ENCODE results near the gene QRFP. TPM values are rescaled to one million over a fixed set of nuclear protein-coding genes. Genes with fewer than 3 reads are reported as not detected.

Gene QRFP
- total and polyA plus RNA-seq, 4 experiments from 2014 or later: not detected

- Mint-ChIP-seq H3K27ac (no peak overlapping the region), H3K9me3 (no peaks in the 10 kb centered on the region), H3K4me1 (peaks cover 0 to 4% (median 0%) of the 10 kb centered on the region in 4 donors), H3K36me3 (no peaks in the 10 kb centered on the region), H3K4me3 (no peak overlapping the region), H3K27me3 (peaks cover 1 to 2% of the 10 kb centered on the region in 2 donors)
- Histone ChIP-seq H3K4me3 (ENCODE audit: low read length in 2 of 2) (no peak overlapping the region), H3K36me3 (ENCODE audit: insufficient read depth, low read length) (no peaks in the 10 kb centered on the region), H3K27me3 (ENCODE audit: insufficient read depth, low read length) (peaks cover 3% of the 10 kb centered on the region), H3K4me1 (ENCODE audit: insufficient read depth, low read length) (no peaks in the 10 kb centered on the region), H3K9me3 (ENCODE audit: control insufficient read depth in 1 of 2, low read length in 2 of 2) (no peaks in the 10 kb centered on the region), H3K27ac (ENCODE audit: low read depth, low read length) (no peak overlapping the region)
- ChIA-PET CTCF (ENCODE audit: partially characterized antibody) (interaction anchor here (0.7 to 0.9 kb wide), 2 partner anchors 26 to 207 kb away, joined by 3 read pairs; no protein-coding TSS in a partner anchor), POLR2A (ENCODE audit: partially characterized antibody) (no interaction called here)
- intact Hi-C loops (cut with micrococcal nuclease): no loop called here
- DNase-seq: peak in 1 of 5 donors; percentile 24
Observed at GRCh38 chr9:130908146-130908877, 11.7 kb upstream of the QRFP start.

DNA sequence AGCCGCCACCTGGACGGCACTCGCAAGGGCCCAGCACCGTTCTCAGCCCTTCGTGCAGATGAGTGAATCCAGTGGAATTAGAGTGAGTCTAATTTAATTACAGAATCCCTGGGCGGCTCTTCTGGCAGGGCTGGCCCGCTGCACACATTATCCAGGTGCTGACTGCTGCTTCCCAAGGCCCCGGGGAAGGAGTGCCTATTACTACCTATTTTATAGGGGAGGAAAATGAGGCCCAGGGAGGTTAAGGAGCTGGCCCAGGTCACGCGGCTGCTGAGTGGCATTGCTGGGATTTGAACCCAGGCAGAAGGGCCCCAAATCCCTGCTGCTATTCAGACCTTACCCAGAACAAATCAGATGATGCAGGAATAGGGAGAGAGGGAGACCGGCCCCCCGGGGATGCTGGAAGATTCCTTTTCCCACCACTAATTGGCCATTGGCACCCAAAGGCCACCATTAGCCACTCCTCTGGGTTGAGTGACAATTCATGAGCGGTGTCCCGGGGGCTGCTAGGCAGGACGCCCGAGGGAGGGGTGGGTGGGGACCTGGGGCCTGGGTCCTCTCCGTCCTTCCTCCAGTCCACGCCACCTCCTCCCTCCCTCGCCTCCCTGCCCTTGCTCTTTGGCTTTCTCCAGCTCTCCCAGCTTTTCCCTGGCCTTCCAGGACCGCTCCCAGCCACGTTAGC is 10.3 kb upstream of the QRFP start:
- no peaks in the 10 kb centered on the region for H3K4me1 ChIP-seq (ENCODE audit: insufficient read depth, low read length)
- no peak overlapping the region for H3K4me3 ChIP-seq (ENCODE audit: low read length in 2 of 2)
- no peak overlapping the region for H3K27ac ChIP-seq (ENCODE audit: low read depth, low read length)
- no peak overlapping the region for H3K4me3 Mint-ChIP-seq
- DNase-seq: peak in 1 of 5 donors; percentile 8
- H3K27ac Mint-ChIP-seq: peak overlapping the region in 1 of 7 donors; percentile 45
- no peaks in the 10 kb centered on the region for H3K36me3 Mint-ChIP-seq
- peaks cover 0 to 4% (median 0%) of the 10 kb centered on the region in 4 donors for H3K4me1 Mint-ChIP-seq
- intact Hi-C loops (cut with micrococcal nuclease): no loop called here
- peaks cover 1 to 2% of the 10 kb centered on the region in 2 donors for H3K27me3 Mint-ChIP-seq
- H3K9me3 ChIP-seq (ENCODE audit: control insufficient read depth in 1 of 2, low read length in 2 of 2): no peaks in the 10 kb centered on the region
- ChIA-PET POLR2A (ENCODE audit: partially characterized antibody) (no interaction called here), CTCF (ENCODE audit: partially characterized antibody) (no interaction called here)
- no peaks in the 10 kb centered on the region for H3K36me3 ChIP-seq (ENCODE audit: insufficient read depth, low read length)
- H3K9me3 Mint-ChIP-seq: no peaks in the 10 kb centered on the region
- no peaks in the 10 kb centered on the region for H3K27me3 ChIP-seq (ENCODE audit: insufficient read depth, low read length)

DNA sequence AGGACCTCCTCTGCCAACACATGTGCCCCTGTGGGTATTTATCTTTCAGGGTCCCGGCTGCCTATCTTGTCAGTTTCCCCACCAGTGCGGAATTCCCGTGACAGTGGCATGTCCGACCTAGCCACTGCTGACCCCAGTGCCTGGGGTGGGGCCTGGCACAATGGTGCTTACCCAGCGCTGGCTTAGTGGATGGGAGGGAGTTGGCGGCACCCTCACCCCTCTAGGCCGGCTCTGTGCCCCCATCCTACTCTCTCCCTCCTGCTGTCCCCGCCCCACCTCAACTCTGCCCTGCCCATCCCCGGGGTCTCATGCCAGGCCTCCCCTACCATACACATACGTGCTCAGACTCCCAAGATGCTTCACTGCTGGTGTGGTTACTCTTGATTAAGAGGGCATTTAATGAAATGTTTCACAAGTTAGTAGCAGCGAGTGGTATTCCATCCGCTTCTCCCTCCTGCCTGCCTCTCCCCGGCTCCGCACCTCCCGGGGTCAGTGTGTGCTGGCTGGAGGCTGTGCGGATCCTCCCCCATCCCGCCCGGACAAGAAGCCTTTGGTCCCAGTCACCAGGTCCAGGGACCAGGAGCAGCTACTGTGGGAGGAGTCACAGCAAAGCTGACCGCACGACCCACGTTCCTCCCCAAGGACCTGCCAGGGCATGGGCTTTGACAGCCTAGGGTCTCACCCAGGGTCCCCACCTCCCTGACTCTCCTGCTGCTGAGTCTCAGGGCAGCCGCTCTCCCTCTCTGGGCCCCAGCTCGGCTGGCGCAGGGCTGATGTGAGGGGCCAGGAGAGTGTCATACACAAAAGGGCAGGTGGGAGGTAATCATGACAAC is 9.5 kb upstream of the QRFP start:
- no peaks in the 10 kb centered on the region for H3K9me3 Mint-ChIP-seq
- H3K27ac Mint-ChIP-seq: no peak overlapping the region
- intact Hi-C loops (cut with micrococcal nuclease): no loop called here

DNA sequence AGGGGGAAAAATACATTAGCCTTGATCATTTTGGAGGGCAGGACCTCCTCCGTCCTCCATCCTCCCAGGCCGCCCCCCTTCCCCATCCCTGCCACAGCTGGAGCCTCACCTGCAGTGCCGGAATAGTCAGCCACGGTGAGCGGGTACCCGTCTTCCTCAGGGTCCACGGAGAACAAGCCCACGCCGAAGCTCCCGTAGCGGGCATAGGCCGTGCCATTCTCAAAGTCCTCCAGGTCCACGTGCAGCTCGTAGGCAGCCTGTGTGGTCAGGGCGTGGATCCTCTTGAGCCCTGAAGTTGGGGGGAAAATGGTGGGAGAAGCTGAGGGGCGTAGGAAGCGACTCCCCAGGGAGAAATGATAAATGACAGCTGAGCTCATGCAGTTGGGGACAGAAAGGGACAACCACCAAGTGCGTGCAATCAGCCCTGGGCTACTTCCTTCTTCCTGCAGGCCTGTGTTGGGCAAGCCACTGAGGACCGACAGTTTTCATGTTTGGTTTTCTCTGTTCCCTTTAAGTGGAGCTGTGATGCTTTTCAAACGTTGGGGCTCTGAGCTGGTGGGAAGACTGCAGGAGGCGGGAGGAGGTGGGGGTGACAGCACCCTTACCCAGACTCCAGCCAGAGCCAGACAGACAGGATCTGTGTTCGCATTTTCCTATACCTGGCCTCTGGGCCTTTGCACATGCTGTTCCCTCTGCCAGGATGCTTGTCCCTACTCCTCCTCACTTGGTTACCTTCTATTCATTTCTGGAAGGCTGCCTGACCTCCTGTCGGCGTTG is 8.7 kb upstream of the QRFP start:
- H3K9me3 ChIP-seq (ENCODE audit: control insufficient read depth in 1 of 2, low read length in 2 of 2): no peaks in the 10 kb centered on the region
- no peak for DNase-seq
- CTCF ChIA-PET (ENCODE audit: partially characterized antibody): interaction anchor here (0.5 kb wide), 1 partner anchor 37 kb away, joined by 3 read pairs; no protein-coding TSS in a partner anchor
- no peaks in the 10 kb centered on the region for H3K36me3 ChIP-seq (ENCODE audit: insufficient read depth, low read length)
- peaks cover 1 to 2% of the 10 kb centered on the region in 2 donors for H3K27me3 Mint-ChIP-seq
- no peak overlapping the region for H3K4me3 Mint-ChIP-seq
- no peaks in the 10 kb centered on the region for H3K4me1 Mint-ChIP-seq
- H3K36me3 Mint-ChIP-seq: no peaks in the 10 kb centered on the region
- H3K27me3 ChIP-seq (ENCODE audit: insufficient read depth, low read length): no peaks in the 10 kb centered on the region
- H3K9me3 Mint-ChIP-seq: no peaks in the 10 kb centered on the region
- no peak overlapping the region for H3K4me3 ChIP-seq (ENCODE audit: low read length in 2 of 2)
- POLR2A ChIA-PET (ENCODE audit: partially characterized antibody): no interaction called here
- intact Hi-C loops (cut with micrococcal nuclease): no loop called here
- H3K4me1 ChIP-seq (ENCODE audit: insufficient read depth, low read length): no peaks in the 10 kb centered on the region
- H3K27ac Mint-ChIP-seq: no peak overlapping the region
- H3K27ac ChIP-seq (ENCODE audit: low read depth, low read length): no peak overlapping the region

More for the DNA sequence above, 9.5 kb upstream of the QRFP start:
- no peak overlapping the region for H3K4me3 ChIP-seq (ENCODE audit: low read length in 2 of 2)
- H3K27me3 ChIP-seq (ENCODE audit: insufficient read depth, low read length): no peaks in the 10 kb centered on the region
- peak in 1 of 5 donors; percentile 12 for DNase-seq
- POLR2A ChIA-PET (ENCODE audit: partially characterized antibody): no interaction called here
- CTCF ChIA-PET (ENCODE audit: partially characterized antibody): no interaction called here
- no peaks in the 10 kb centered on the region for H3K4me1 ChIP-seq (ENCODE audit: insufficient read depth, low read length)
- no peak overlapping the region for H3K4me3 Mint-ChIP-seq
- no peak overlapping the region for H3K27ac ChIP-seq (ENCODE audit: low read depth, low read length)
- peaks cover 0 to 4% (median 0%) of the 10 kb centered on the region in 4 donors for H3K4me1 Mint-ChIP-seq
- no peaks in the 10 kb centered on the region for H3K9me3 ChIP-seq (ENCODE audit: control insufficient read depth in 1 of 2, low read length in 2 of 2)
- peaks cover 1 to 2% of the 10 kb centered on the region in 2 donors for H3K27me3 Mint-ChIP-seq
- H3K36me3 ChIP-seq (ENCODE audit: insufficient read depth, low read length): no peaks in the 10 kb centered on the region
- no peaks in the 10 kb centered on the region for H3K36me3 Mint-ChIP-seq

- H3K36me3 ChIP-seq (ENCODE audit: insufficient read depth, low read length): no peaks in the 10 kb centered on the region
- CTCF ChIA-PET (ENCODE audit: partially characterized antibody): no interaction called here
- H3K4me1 ChIP-seq (ENCODE audit: insufficient read depth, low read length): no peaks in the 10 kb centered on the region
- no peaks in the 10 kb centered on the region for H3K27me3 ChIP-seq (ENCODE audit: insufficient read depth, low read length)
- Mint-ChIP-seq H3K4me1 (no peaks in the 10 kb centered on the region), H3K4me3 (no peak overlapping the region), H3K27me3 (peaks cover 1 to 2% of the 10 kb centered on the region in 2 donors), H3K27ac (peak overlapping the region in 1 of 7 donors; percentile 29), H3K9me3 (no peaks in the 10 kb centered on the region), H3K36me3 (no peaks in the 10 kb centered on the region)
- DNase-seq: peak in 1 of 5 donors; percentile 4
- intact Hi-C loops (cut with micrococcal nuclease): no loop called here
- POLR2A ChIA-PET (ENCODE audit: partially characterized antibody): no interaction called here
- H3K9me3 ChIP-seq (ENCODE audit: control insufficient read depth in 1 of 2, low read length in 2 of 2): no peaks in the 10 kb centered on the region
- H3K4me3 ChIP-seq (ENCODE audit: low read length in 2 of 2): no peak overlapping the region
- H3K27ac ChIP-seq (ENCODE audit: low read depth, low read length): no peak overlapping the region
Observed at GRCh38 chr9:130904070-130905044, 7.7 kb upstream of the QRFP start.

Measured in CD4-positive, alpha-beta memory T cell (primary cell).